Stomach (tissue), 9 donors: ENCODE measurements around the gene CAND2. TPM values are rescaled to one million over a fixed set of nuclear protein-coding genes. Genes with fewer than 3 reads are reported as not detected.

ENCODE experiments used
- DNase-seq, 2 donors: peaks; one replicate each; pipeline versions ENCODE4 v3.0.0 to v3.0.0-alpha.2; 2013 to 2019
- H3K27ac ChIP-seq, 5 donors: fragments of 200-600 bp in 4 of 5; sonication (generic) in 4 of 5; one replicate each; pipeline ENCODE4 v1.5.1; 2013 to 2019; ENCODE audit warnings: mild to moderate bottlenecking in 1 of 5, moderate library complexity in 1 of 5
- H3K27me3 ChIP-seq, 3 donors: fragments of 200-600 bp; sonication (generic); one replicate each; pipeline ENCODE4 v1.5.1; 2017 to 2019; ENCODE audit warnings: mixed run types in 1 of 3
- H3K36me3 ChIP-seq, 4 donors: fragments of 200-600 bp; sonication (generic); 1 replicate in 3 of 4; 2 replicates in 1 of 4; pipeline ENCODE4 v1.5.1; 2016 to 2019
- H3K4me1 ChIP-seq, 4 donors: fragments of 200-600 bp; sonication (generic); one replicate each; pipeline ENCODE4 v1.5.1; 2016 to 2019
- H3K4me3 ChIP-seq, 4 donors: fragments of 200-600 bp; sonication (generic) in 3 of 4; one replicate each; pipeline ENCODE4 v1.5.1; 2016 to 2019; ENCODE audit warnings: mild to moderate bottlenecking in 1 of 4
- H3K9me3 ChIP-seq, 4 donors: fragments of 200-600 bp; sonication (generic); one replicate each; pipeline ENCODE4 v1.5.1; 2016 to 2019
- CTCF ChIP-seq, 7 experiments: fragments of 450-650 bp in 4 of 7; fragments of 200-600 bp in 3 of 7; sonication (generic) in 3 of 7; IDR thresholded peaks; one replicate each; pipeline ENCODE4 v1.5.1; 2016 to 2019; ENCODE audit warnings: antibody characterized with exemption in 7 of 7, control low read depth in 2 of 7, mild to moderate bottlenecking in 1 of 7
- EP300 ChIP-seq: sonication (generic); formaldehyde crosslinking; IDR thresholded peaks from one replicate; pipeline ENCODE4 v1.6.1; 2017; ENCODE audit warnings: antibody characterized with exemption
- POLR2A ChIP-seq, 4 donors: fragments of 450-650 bp; IDR thresholded peaks; one replicate each; pipeline ENCODE4 v1.6.1; 2016; ENCODE audit warnings: antibody characterized with exemption in 4 of 4, control low read depth in 2 of 4, mild to moderate bottlenecking in 1 of 4, moderate library complexity in 1 of 4
- POLR2AphosphoS5 ChIP-seq, 3 donors: sonication (generic); formaldehyde crosslinking; IDR thresholded peaks; one replicate each; pipeline ENCODE4 v1.6.1; 2016; ENCODE audit warnings: antibody characterized with exemption in 3 of 3
- WGBS, 5 donors: extraction: QIAGEN DNeasy Blood & Tissue Kit in 3 of 5; methylation state at CpG; one replicate each; pipeline versions ENCODE4 v1.1.5 to v1.1.7; 2013 to 2018; 5-methylcytosine and 5-hydroxymethylcytosine counted together
- intact Hi-C: fragments of 100-400 bp; cut with DNase I; formaldehyde crosslinking; loops from one replicate; pipeline ENCODE4 v1.15.1; 2023; ENCODE audit warnings: low total_unique reads
- polyA plus RNA-seq, 3 donors: library from polyadenylated mRNA; stranded (reverse); fragments of 200-250 nt; gene quantifications; one replicate each; pipeline ENCODE4 v1.2.3, GENCODE V29; 2013
- total RNA-seq, 5 donors: library from RNA; depleted of rRNA; stranded (reverse); fragments of >200 nt; gene quantifications; one replicate each; pipeline versions ENCODE4 v1.1.0 to v1.2.3, GENCODE V29; 2014 to 2016
- donor health status: healthy with polysubstance abuse.
- donor health status: Bipolar disorder and iron deficiency.
- donor health status: healthy.

Gene CAND2
- total and polyA plus RNA-seq, 8 donors, result under 0.01 to 5.3 (median 2.8) TPM

GRCh38 chr3:12768579-12769527 is 27.6 kb upstream of the CAND2 start:
- no peak for DNase-seq
- 60 to 84% (median 77%) methylated on average over 4 to 54 of the region's 54 CpGs for WGBS, 5 donors
- H3K9me3 ChIP-seq, result no peaks in the 10 kb centered on the region
- TF ChIP-seq POLR2A (IDR thresholded peaks at IDR 0.05), result no peak
- H3K4me3 ChIP-seq, result no peak overlapping the region
- intact Hi-C loops, result no loop called here
- no peaks in the 10 kb centered on the region for H3K36me3 ChIP-seq
- no peaks in the 10 kb centered on the region for H3K27me3 ChIP-seq
- H3K27ac ChIP-seq, result no peak overlapping the region
- no peaks in the 10 kb centered on the region for H3K4me1 ChIP-seq

- Histone ChIP-seq H3K9me3 (no peaks in the 10 kb centered on the region), H3K27ac (no peak overlapping the region), H3K27me3 (no peaks in the 10 kb centered on the region), H3K36me3 (no peaks in the 10 kb centered on the region), H3K4me1 (no peaks in the 10 kb centered on the region), H3K4me3 (no peak overlapping the region)
- DNase-seq, result no peak
- TF ChIP-seq POLR2AphosphoS5 (IDR thresholded peaks at IDR 0.05) (no peak), POLR2A (IDR thresholded peaks at IDR 0.05) (no peak), CTCF (IDR thresholded peaks at IDR 0.05) (no peak), EP300 (no peak)
- intact Hi-C loops, result no loop called here
- 75 to 81% (median 78%) methylated on average over 2 of the region's 2 CpGs for WGBS, 5 donors
Observed at GRCh38 chr3:12769761-12770160, 26.7 kb upstream of the CAND2 start.

- Histone ChIP-seq H3K27me3 (peaks cover 0 to 4% (median 0%) of the 10 kb centered on the region in 3 donors), H3K36me3 (no peaks in the 10 kb centered on the region), H3K4me3 (no peak overlapping the region), H3K9me3 (no peaks in the 10 kb centered on the region), H3K27ac (no peak overlapping the region), H3K4me1 (no peaks in the 10 kb centered on the region)
- TF ChIP-seq POLR2A (IDR thresholded peaks at IDR 0.05), result no peak
- TF ChIP-seq POLR2AphosphoS5 (IDR thresholded peaks at IDR 0.05), result no peak
- TF ChIP-seq CTCF (IDR thresholded peaks at IDR 0.05), result no peak
- no peak for TF ChIP-seq EP300
- DNase-seq, result no peak
- 88 to 93% (median 92%) methylated on average over 9 of the region's 9 CpGs for WGBS, 5 donors
- intact Hi-C loops, result no loop called here
Observed at GRCh38 chr3:12771236-12771635, 25.2 kb upstream of the CAND2 start.

- H3K27me3 ChIP-seq, result peaks cover 0 to 4% (median 0%) of the 10 kb centered on the region in 3 donors
- H3K9me3 ChIP-seq, result no peaks in the 10 kb centered on the region
- intact Hi-C loops, result no loop called here
- no peak for DNase-seq
- H3K36me3 ChIP-seq, result no peaks in the 10 kb centered on the region
- 62 to 82% (median 77%) methylated on average over 5 of the region's 5 CpGs for WGBS, 5 donors
- H3K4me1 ChIP-seq, result no peaks in the 10 kb centered on the region
- H3K27ac ChIP-seq, result no peak overlapping the region
- TF ChIP-seq POLR2AphosphoS5 (IDR thresholded peaks at IDR 0.05) (no peak), EP300 (no peak), CTCF (IDR thresholded peaks at IDR 0.05) (no peak), POLR2A (IDR thresholded peaks at IDR 0.05) (no peak)
- no peak overlapping the region for H3K4me3 ChIP-seq
Observed at GRCh38 chr3:12772462-12772861, 24.0 kb upstream of the CAND2 start.
